Measurements from ENCODE around the gene SMG9. TPM values are rescaled to one million over a fixed set of nuclear protein-coding genes. Genes with fewer than 3 reads are reported as not detected.

The SMG9 gene
- total and polyA plus RNA-seq, 2 of the 4 experiments (the other 2 are of a cell fraction), result 4.8 to 24.3 TPM

DNA sequence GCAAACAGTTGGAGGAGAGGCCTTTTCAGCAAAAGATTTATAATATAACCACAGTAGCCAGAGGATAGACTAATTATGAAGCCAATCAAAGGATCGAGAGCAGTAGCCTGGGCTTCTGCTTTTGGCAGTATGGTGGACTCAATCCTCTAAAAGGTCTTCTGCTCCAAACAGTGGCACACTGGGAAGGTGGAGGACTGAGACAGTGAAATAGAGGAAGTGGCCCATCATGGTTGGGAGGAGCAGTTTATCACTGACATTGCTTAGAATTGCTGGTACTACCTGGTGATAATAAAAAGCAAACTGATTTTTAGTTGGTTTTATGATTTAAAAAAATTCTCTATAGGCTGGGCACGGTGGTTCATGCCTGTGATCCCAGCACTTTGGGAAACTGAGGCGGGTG is 63.9 kb downstream of the SMG9 start:
- H4K91ac ChIP-seq (ENCODE audit: insufficient read depth, low read depth, low read length), result no peak overlapping the region
- ATAC-seq (ENCODE audit: low read depth), result no peak
- H3K18ac ChIP-seq (ENCODE audit: low read depth, low read length), result no peak overlapping the region
- TF ChIP-seq, protein P1, sequence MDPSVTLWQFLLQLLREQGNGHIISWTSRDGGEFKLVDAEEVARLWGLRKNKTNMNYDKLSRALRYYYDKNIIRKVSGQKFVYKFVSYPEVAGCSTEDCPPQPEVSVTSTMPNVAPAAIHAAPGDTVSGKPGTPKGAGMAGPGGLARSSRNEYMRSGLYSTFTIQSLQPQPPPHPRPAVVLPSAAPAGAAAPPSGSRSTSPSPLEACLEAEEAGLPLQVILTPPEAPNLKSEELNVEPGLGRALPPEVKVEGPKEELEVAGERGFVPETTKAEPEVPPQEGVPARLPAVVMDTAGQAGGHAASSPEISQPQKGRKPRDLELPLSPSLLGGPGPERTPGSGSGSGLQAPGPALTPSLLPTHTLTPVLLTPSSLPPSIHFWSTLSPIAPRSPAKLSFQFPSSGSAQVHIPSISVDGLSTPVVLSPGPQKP (IDR thresholded peaks at IDR 0.05; ENCODE audit: borderline replicate concordance, low read depth, low read length), result no peak
- TF ChIP-seq NFE2L2 (IDR thresholded peaks at IDR 0.05; ENCODE audit: low read depth, low read length) (no peak), FOS (IDR thresholded peaks at IDR 0.05; ENCODE audit: low read depth, low read length) (no peak), BHLHE40 (IDR thresholded peaks at IDR 0.05; ENCODE audit: low read depth, low read length) (no peak), RCOR1 (IDR thresholded peaks at IDR 0.05; ENCODE audit: insufficient replicate concordance, low read length) (no peak), CEBPB (IDR thresholded peaks at IDR 0.05; ENCODE audit: low read depth, low read length) (no peak), MAFK (IDR thresholded peaks at IDR 0.05; ENCODE audit: low read depth, low read length) (no peak), SMC3 (IDR thresholded peaks at IDR 0.05; ENCODE audit: low read depth, low read length) (no peak), MAZ (IDR thresholded peaks at IDR 0.05; ENCODE audit: borderline replicate concordance, low read depth, low read length) (no peak), MXI1 (IDR thresholded peaks at IDR 0.05; ENCODE audit: borderline replicate concordance, low read depth, low read length) (no peak), RAD21 (IDR thresholded peaks at IDR 0.05; ENCODE audit: low read length) (no peak), RFX5 (IDR thresholded peaks at IDR 0.05; ENCODE audit: low read depth, low read length) (no peak), POLR2A (IDR thresholded peaks at IDR 0.05; ENCODE audit: low read depth, low read length) (no peak), CHD1 (IDR thresholded peaks at IDR 0.05; ENCODE audit: low read depth, low read length) (no peak)
- TF ChIP-seq, protein P2, sequence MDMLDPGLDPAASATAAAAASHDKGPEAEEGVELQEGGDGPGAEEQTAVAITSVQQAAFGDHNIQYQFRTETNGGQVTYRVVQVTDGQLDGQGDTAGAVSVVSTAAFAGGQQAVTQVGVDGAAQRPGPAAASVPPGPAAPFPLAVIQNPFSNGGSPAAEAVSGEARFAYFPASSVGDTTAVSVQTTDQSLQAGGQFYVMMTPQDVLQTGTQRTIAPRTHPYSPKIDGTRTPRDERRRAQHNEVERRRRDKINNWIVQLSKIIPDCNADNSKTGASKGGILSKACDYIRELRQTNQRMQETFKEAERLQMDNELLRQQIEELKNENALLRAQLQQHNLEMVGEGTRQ (IDR thresholded peaks at IDR 0.05; ENCODE audit: low read depth, low read length), result no peak
- TF ChIP-seq, protein P3, sequence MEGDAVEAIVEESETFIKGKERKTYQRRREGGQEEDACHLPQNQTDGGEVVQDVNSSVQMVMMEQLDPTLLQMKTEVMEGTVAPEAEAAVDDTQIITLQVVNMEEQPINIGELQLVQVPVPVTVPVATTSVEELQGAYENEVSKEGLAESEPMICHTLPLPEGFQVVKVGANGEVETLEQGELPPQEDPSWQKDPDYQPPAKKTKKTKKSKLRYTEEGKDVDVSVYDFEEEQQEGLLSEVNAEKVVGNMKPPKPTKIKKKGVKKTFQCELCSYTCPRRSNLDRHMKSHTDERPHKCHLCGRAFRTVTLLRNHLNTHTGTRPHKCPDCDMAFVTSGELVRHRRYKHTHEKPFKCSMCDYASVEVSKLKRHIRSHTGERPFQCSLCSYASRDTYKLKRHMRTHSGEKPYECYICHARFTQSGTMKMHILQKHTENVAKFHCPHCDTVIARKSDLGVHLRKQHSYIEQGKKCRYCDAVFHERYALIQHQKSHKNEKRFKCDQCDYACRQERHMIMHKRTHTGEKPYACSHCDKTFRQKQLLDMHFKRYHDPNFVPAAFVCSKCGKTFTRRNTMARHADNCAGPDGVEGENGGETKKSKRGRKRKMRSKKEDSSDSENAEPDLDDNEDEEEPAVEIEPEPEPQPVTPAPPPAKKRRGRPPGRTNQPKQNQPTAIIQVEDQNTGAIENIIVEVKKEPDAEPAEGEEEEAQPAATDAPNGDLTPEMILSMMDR (conservative IDR thresholded peaks at IDR 0.05; ENCODE audit: low read depth, low read length), result no peak
- no peak overlapping the region for H4K8ac ChIP-seq (ENCODE audit: low read depth in 2 of 2, low read length in 2 of 2)
- H3K9ac ChIP-seq (ENCODE audit: low read depth, low read length), result no peak overlapping the region
- H3K9me1 ChIP-seq (ENCODE audit: insufficient read depth, low read length), result no peaks in the 10 kb centered on the region
- dilution Hi-C loops (cut with HindIII; ENCODE audit: low sequenced_read_pairs, unreplicated experiment), result no loop called here
- H3K4me2 ChIP-seq (ENCODE audit: low read depth, low read length), result no peak overlapping the region
- intact Hi-C loops (cut with micrococcal nuclease), result no loop called here
- H2BK120ac ChIP-seq (ENCODE audit: low read depth, low read length), result no peak overlapping the region
- no peaks in the 10 kb centered on the region for H4K20me1 ChIP-seq (ENCODE audit: insufficient read depth, low read length)
- no peak overlapping the region for H2BK20ac ChIP-seq (ENCODE audit: low read depth, low read length)
- no peak overlapping the region for H4K5ac ChIP-seq (ENCODE audit: low read depth, low read length)
- H2AK9ac ChIP-seq (replicated peaks; ENCODE audit: low read depth, low read length, poor library complexity), result no peak overlapping the region
- peaks cover 2% of the 10 kb centered on the region for H3K27me3 ChIP-seq (ENCODE audit: control insufficient read depth, insufficient read depth, low read length)
- H3K4ac ChIP-seq (ENCODE audit: low read depth, low read length), result no peak overlapping the region
- no peak overlapping the region for H2AFZ ChIP-seq (replicated peaks; ENCODE audit: low read length, poor library complexity)
- H3K4me1 ChIP-seq (ENCODE audit: control insufficient read depth, insufficient read depth, low read length), result peaks cover 2% of the 10 kb centered on the region; the same call in 1 of the 2 replicates
- H3K14ac ChIP-seq (replicated peaks; ENCODE audit: low read depth, low read length), result no peak overlapping the region
- no peak overlapping the region for H3K23ac ChIP-seq (ENCODE audit: low read depth, low read length)
- BruUV-seq (replicated peaks), result no TSS peak
- no peak overlapping the region for H3K27ac ChIP-seq (ENCODE audit: insufficient read depth, low read length)
- no peak overlapping the region for H3K4me3 ChIP-seq (ENCODE audit: insufficient read depth, low read depth, low read length)
- no peak for DNase-seq
- H2BK15ac ChIP-seq (ENCODE audit: low read depth, low read length), result no peak overlapping the region
- no peak overlapping the region for H2BK5ac ChIP-seq (ENCODE audit: low read depth, low read length, poor library complexity, severe bottlenecking)
- POLR2A ChIA-PET (ENCODE audit: unreplicated experiment), result no interaction called here
- peaks cover 23% of the 10 kb centered on the region for H3K9me3 ChIP-seq (ENCODE audit: control insufficient read depth, insufficient read depth, low read length)
- no peaks in the 10 kb centered on the region for H3K79me1 ChIP-seq (ENCODE audit: low read depth in 1 of 2, low read length in 2 of 2)
- H3K36me3 ChIP-seq (ENCODE audit: control insufficient read depth, insufficient read depth, low read length), result no peaks in the 10 kb centered on the region
- no peak overlapping the region for H3K56ac ChIP-seq (ENCODE audit: extremely low read depth, insufficient read depth, low read length)
- in situ Hi-C loops (cut with MboI; ENCODE audit: low sequenced_read_pairs), result no loop called here
- H2AK5ac ChIP-seq (ENCODE audit: low read depth, low read length), result no peak overlapping the region
- CTCF ChIA-PET, result no interaction called here
- no CpG with 5 or more reads among the region's 3 CpGs for WGBS, 2 experiments (ENCODE audit: extremely low coverage in 2 of 2, insufficient read length in 1 of 2)
